HT-29 (cell line): ENCODE measurements around the gene SMIM1. TPM values are rescaled to one million over a fixed set of nuclear protein-coding genes. Genes with fewer than 3 reads are reported as not detected.
"Not testable (repeated sequence)": the region's sequence is repeated elsewhere in the genome, so short reads cannot be mapped to it uniquely, and the experiment has no call there.

Experiments
- DNase-seq: peaks from one replicate; pipeline ENCODE4 v3.0.0-alpha.2; 2015; ENCODE audit warnings: low spot score
- total RNA-seq: library from RNA; depleted of rRNA; stranded (reverse); fragments of >200 nt; shearing (Covaris generic); gene quantifications from 2 replicates; pipeline ENCODE4 v1.2.3, GENCODE V29; 2014

Gene SMIM1
- total RNA-seq, 1 experiment from 2014 or later = not detected

DNA sequence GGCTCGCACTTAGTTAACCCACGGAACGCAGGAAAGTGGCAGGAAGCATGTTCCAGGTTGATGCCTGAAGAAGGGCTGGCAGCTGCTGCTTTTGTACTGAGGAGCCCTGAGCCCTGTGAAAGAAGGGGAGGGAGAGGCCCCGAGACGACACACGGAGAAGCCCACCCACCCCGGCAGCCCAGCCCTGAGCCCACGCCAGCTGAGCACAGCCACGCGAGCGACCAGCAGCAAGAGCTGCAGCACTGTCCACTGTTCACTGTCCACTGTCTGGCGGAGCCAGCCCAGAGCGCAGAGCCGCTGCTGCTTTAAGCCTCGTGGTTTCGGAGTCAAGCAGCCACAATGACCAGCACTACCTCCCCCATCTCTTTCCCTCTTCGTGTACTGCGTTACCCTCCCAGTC lies 18.4 kb downstream of the SMIM1 start:
- DNase-seq = no peak

DNA sequence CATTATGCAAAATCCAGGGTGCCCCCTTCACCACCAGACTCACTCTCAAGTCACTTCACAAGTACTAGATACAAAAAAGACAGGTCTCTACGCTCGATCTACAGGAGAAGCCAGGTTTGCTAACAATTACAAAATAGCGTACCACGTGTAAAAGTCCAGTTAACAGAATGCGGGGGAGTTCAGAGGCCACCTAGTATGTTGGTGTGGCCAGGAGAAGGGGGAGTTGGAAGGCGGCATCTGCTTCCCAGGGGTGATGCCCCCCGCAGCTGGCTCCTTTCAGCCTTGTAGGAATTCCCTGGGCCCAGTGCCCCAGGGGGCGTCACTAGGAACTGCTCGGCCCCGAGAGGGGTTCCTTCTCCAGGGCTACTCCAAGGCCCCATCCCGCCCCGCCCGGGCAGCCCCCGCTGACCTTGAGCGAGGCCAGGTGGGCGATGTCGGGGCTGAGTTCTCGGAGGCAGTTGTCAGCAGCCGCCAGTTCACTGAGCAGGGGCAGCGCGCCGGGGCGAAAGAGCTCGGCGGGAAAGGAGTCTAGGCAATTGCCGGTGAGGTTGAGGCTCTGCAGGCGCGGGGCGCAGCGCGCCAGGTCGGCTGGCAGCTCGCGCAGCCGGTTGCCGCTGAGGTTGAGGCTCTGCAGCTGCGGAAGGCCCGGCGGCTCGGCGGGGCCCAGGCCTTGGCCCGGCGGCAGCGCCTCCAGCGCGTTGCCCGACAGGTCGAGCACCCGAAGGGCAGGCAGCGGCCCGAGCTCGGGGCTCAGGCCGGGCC lies 23.1 kb downstream of the SMIM1 start:
- DNase-seq = no peak

- DNase-seq = peak; percentile 91
Measured at GRCh38 chr1:3796215-3797061, 23.9 kb downstream of the SMIM1 start, which contains the start of gene LRRC47. Gene LRRC47 (minus strand): TSS chr1:3796498. CDS start chr1:3796476, 22 bp downstream.

GRCh38 chr1:3799976-3800685 lies 27.6 kb downstream of the SMIM1 start:
- no peak for DNase-seq

DNA sequence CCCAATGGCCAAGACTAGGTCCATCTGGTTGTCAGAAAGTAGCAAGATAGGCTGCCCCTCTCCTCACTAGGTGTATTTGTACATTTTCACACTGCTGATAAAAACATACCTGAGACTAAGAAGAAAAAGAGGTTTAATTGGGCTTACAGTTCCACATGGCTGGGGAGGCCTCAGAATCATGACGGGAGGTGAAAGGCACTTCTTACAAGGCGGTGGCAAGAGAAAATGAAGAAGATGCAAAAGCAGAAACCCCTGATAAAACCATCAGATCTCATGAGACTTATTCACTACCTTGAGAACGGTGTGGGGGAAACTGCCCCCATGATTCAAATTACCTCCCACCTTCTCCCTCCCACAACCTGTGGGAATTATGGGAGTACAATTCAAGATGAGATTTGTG lies 28.2 kb downstream of the SMIM1 start:
- DNase-seq = not testable (repeated sequence)

DNA sequence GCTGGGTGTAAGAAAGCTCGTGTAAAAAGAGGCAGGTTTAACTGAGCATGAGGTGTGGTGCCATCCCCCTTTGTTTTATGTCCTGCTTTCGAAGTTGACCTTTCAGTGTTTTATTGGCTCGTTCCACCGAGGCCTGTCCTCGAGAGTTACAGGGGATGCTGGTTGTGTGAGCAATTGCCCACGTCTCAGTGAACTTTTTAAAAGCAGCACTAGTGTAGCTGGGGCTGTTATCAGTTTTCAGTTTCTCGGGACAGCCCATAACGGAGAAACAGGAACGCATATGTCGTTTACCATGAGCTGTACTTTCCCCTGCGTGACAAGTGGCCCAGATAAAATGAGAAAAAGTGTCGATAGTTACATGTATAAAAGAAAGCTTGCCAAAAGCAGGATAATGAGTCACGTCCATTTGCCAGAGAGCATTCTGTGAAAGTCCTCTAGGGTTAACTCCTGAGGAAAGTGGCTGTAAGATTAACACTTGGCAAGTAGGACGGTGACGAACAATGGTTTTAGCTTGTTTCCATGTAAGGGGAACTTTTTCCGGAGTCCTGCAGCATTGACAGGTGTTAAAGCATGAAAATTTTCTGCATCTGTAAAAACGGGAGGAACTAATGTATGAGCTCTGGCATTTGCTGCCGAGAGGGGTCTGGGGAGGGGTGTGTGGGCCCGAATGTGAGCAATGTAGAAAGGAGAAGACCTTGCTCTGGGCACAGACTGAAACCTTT lies 31.5 kb downstream of the SMIM1 start:
- DNase-seq = no peak

DNA sequence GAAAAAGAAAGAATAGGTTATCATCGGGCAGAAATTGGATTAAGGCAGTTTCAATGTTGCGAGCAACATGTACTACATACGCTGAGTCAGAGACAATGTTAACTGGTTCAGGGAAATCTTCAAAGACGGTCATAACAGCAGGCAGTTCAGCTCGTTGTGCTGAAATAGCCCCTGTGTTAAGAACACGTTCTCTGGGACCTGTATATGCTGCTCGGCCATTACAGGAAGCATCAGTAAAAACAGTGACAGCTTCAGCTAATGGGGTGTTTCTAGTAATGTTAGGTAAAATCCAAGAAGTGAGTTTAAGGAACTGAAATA lies 32.0 kb downstream of the SMIM1 start:
- not testable (repeated sequence) for DNase-seq

- DNase-seq = no peak
Measured at GRCh38 chr1:3805038-3805437, 32.5 kb downstream of the SMIM1 start.

- DNase-seq = no peak
Measured at GRCh38 chr1:3807769-3808168, 35.2 kb downstream of the SMIM1 start.

GRCh38 chr1:3809680-3810079 lies 37.1 kb downstream of the SMIM1 start:
- no peak for DNase-seq

GRCh38 chr1:3810149-3810761 lies 37.7 kb downstream of the SMIM1 start:
- DNase-seq = not testable (repeated sequence)

- no peak for DNase-seq
Measured at GRCh38 chr1:3811595-3811911, 39.0 kb downstream of the SMIM1 start.

DNA sequence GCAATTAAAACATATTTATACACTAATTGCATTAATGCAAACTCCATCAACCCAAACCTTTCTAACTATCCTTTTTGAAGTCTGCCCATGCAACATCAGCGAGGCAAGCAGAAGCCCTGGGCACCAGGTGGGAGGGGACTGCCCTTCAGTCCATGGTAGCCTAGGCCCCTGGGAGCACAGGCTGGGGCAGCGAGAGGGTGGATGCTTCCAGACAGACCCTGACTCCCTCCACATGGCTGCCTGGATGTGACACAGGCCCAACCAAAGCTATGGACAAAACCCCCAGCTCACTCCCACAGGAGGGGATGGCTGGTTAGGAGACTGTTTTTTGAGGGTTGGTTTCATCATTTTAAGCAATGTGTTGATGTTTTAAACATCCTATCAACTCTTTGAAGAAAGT lies 41.5 kb downstream of the SMIM1 start:
- no peak for DNase-seq

DNA sequence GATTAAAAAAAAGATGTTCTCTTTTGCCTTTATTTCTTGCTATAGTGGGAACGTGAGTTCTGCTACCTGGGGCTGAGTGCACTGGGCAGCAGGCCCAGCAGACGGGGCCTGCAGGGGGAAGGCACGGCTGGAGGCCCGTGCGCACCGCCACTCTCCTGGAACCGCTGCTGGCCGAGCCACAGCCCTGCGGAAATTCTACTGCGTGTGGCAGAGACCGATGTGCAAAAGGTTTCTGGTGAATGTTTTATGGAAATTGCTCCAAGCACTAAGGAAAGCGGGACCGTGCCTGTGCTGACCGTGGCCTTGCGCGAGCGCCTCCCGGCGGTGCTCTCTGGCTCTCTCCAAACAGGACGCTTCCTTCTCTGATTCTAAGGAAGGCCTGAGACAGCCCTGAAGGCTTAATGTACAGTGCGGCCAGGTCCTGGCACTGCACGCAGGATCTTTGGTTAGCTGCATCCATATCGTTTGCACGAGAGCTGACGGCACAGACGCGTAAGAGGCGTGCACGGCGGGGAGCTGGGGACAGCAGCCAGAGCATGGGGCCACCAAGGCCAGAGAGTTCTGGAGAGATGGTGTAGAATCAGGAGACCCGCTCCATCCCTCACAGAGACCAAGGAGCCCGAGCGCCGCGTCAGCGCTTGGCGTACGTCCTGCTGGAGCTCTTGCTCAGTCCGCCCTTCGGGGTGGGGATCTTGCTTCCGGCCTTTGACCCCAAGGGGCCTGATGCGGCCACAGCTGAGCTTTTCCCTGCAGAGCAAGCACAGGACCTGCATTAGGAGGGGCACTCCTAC lies 42.4 kb downstream of the SMIM1 start:
- no peak for DNase-seq

- DNase-seq = no peak
Measured at GRCh38 chr1:3816331-3817137, 44.0 kb downstream of the SMIM1 start.

GRCh38 chr1:3817138-3817740 lies 44.7 kb downstream of the SMIM1 start:
- DNase-seq = no peak

- no peak for DNase-seq
Measured at GRCh38 chr1:3817821-3818597, 45.5 kb downstream of the SMIM1 start.

DNA sequence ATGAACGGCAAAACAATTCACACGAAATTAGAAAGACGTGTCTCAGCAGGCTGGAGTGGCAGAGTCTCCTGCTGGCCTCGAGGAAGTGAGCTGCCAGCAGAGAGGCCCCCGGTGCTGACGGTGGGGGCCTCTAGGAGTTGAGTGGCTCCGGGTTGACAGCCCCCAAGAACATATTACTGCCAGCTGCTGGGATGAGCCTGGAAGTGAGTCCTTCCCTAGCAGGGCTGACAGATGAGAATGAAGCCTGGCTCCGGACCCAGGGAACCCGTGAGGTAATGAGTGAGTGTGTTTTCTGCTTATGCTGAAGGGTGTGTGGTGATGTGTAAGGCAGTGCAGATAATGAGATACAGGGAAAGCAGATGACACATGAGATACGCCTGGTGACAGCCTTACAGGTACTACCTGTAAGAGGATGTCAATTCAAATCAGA lies 47.2 kb downstream of the SMIM1 start:
- no peak for DNase-seq
